Activated CD8-positive, alpha-beta memory T cell treated with anti-CD3 and anti-CD28 coated beads for 36 hours (primary cell): Measurements from ENCODE around the gene ELFN1. TPM values are rescaled to one million over a fixed set of nuclear protein-coding genes. Genes with fewer than 3 reads are reported as not detected.

Experiments used
- CTCF ChIA-PET: fragments of 350-600 bp; sonication (Branson Sonifier 250); formaldehyde crosslinking; loops from one replicate; lab custom pipeline; 2021; ENCODE audit warnings: antibody characterized with exemption; lab: Charles Lee
- POLR2A ChIA-PET: fragments of 350-600 bp; sonication (Branson Sonifier 250); formaldehyde crosslinking; loops from one replicate; lab custom pipeline; 2021; ENCODE audit warnings: antibody characterized with exemption; lab: Charles Lee
- total RNA-seq, 2 experiments: library from RNA; stranded (reverse); gene quantifications; one replicate each; pipeline ENCODE4 v1.2.3, GENCODE V29; 2021

ELFN1 gene
- total RNA-seq, 2 experiments from 2014 or later: 0.17 to 0.27 TPM

DNA sequence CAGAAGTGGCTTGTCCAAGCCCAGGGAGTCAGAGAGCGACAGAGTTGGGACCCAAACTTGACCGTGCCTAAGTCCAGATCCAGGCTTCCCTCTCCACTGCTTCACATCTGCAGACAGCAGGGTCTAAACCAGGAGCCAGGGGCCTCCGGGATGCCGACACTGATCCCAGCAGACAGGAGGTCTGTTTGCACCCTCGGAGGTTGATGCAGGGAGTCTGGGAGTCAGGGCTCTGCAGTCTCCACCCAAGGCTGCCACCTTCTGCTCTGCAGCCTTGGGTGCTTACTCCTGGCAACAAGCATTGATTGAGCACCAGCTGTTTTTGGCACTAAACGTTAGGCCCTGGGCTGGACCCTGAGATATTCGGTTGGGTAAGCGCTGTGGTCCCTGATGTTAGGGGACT, 21.0 kb downstream of the ELFN1 start:
- CTCF ChIA-PET: no interaction called here

DNA sequence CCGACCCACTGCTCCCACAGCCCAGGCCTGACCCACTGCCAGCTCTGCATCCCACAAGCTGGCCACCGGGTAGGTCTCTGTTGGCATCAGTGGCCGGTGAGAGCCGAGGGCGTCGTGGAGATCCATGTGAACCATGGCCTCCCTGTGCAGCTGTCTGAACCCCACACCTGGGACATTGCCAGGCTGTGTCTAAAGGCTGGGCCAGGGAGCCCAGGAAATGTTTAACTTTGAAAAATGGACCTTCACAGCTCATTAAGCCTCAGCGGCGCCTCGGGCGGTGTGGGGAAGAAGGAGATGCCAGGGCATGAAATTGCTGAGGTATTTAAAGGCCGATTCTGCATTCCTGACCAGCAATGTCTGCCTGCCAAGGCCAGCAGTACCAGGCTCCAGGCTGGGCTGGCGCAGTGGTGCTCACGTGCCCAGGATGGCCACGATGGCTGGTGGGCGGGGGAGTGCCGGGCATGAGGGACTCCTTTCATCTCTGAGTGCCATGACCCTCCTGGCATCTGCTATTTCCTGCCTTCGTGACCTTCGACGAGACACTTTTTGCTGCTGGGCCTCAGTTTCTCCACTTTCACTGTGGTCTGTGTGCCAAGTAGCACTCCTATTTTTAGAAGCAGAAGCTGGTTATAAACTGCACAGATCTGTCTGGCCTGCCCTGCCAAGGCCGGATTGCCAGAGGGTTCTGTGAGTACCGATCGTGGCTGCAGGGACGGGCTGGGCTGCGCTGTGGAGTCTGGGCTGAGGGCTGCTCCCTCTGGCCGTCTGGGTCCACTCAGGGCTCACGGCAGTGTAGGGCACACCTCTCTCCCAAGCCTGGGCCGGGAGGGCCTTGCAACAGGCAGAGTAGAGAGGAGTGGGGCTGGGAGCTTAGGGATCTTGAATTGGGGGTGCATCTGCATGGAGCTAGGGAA, 21.8 kb downstream of the ELFN1 start:
- CTCF ChIA-PET: no interaction called here
- POLR2A ChIA-PET: no interaction called here

More for the DNA sequence above, 21.0 kb downstream of the ELFN1 start:
- POLR2A ChIA-PET: no interaction called here

DNA sequence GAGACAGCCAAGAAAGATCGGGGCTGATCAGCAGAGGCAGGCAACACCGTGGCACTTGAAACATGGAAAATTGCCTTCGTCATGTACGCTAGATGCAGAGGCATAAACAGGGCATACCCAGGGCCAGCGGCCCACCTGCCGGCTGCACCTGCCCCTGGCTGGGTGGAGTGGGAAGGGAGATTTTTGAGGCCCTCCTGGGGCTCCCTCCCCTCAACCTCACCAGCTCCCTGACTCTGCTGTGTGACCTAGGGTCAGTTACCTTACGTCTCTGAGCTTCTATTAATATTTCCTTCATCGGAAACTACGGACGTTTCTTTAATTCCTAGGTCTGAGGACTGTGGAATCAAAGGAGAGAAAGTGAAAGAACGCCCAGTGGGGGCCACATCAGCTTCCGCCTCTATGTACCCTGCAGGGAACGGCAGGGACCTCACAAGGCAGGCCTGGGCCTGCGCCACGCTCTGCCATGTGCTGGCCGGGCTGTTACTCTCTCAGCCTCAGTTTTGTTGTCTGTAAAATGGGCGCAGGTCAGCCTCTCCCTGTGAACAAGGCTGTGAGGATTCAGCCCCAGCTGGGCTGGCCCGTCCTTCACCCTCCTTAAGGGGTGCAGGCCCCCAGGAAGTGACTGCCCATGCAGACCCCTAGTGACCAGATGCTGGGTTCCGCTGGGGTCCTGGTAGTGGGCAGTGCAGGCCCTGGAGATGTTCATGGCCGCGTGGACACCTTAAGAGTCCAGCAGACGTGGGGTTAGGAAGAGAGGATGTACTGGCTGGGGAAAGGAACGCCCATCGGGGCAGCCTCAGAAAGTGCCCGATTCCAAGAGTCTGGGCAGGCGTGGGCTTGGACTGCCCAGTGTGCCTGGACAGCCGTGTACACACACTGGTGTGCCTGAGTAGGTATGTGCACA, 22.7 kb downstream of the ELFN1 start:
- POLR2A ChIA-PET: no interaction called here

DNA sequence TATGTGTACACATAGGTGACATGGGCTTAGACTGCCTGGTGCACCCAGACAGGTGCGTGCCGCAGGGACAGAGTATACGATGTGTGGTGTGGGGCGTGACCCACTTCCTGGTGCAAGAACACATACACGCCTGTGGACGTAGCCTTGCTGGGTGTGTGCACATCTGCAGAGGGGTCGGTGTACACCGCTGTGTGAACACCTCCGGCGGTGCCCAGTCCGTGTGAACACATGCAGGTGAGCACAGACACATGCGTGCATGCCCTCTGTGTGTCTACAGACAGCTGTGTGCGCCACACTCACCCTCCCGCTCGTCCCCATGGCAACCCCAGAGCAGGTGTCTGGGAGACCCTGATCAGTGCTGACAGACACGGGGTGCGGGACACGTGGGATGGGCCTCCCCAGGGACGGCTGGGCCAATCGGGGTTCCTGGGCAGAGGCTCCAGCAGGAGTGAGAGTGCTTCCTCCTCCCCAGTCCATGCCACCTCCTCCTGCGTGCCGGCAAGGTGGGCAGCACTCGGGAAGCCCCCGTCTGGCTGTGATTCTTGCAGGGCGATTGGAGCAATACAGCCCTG, 23.4 kb downstream of the ELFN1 start:
- POLR2A ChIA-PET: no interaction called here
- CTCF ChIA-PET: no interaction called here

More for the DNA sequence above, 22.7 kb downstream of the ELFN1 start:
- CTCF ChIA-PET: no interaction called here

DNA sequence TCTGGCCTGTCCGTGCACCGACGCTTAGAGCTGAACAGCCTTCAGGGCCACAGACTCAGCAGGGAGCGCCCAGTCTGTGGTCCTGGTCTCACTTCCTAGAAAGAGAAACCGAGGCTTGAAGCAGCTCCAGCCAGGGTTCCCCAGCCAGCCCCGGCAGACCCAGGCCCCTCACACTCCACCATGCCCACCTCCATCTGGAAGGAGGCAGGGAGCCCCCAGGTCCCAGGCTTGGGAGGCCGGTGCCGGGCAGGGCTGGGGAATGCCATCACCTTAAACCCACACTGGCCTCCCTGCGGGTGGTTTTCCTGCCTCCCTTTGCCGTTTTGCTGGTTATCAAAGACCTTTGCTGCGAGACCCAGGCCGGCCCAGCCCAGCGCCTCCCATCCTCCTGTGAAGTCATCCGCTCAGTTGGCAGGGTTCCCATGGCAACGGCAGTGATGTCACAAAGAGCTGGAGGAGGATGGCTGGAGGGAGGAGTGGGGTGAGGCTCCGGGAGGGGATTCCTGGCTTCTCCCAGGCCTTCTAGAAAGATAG, 24.0 kb downstream of the ELFN1 start:
- POLR2A ChIA-PET: no interaction called here
- CTCF ChIA-PET: no interaction called here

DNA sequence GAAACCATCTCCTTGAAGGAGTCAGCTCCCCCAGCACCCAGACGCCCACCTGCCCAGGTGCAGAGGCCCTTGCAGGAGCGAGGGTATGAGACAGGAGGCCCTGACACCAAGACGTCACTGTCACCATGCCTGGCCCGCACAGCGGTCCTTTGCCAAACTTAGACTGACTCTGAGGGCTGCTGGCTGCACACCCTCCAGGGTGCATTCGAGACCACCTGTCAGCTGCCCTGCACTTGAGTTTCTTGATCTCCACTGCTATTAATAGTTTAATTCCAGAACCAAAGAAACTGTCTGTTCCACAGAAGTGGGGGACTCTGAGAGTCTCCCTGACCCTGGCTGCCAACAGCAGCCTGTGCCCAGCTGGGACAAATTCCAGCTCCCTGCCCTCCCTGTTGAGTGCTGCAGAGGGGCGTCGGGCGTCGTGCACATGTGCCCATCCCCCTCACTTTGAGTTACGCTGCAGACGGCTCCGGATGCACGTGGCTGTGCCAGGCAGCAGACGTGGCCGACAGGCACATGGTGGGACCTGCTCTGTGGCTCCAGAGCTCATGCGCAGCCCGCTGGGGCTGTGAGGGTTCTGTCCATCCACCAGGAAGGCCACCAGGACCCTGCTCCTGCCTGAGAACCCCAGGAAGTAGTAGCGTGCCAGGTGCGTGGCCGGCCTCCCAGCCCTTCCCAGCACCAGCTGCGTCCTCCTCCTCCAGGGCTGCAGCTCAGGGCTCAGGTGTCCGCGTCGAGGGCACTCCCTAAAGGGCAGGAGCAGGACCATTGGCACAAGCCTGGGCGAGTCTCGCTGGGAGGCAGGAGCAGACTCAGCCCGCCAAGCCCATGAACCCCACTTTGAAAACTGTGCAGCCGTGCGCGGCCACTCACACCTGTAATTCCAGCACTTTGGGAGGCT, 24.8 kb downstream of the ELFN1 start:
- ChIA-PET POLR2A (no interaction called here), CTCF (no interaction called here)

DNA sequence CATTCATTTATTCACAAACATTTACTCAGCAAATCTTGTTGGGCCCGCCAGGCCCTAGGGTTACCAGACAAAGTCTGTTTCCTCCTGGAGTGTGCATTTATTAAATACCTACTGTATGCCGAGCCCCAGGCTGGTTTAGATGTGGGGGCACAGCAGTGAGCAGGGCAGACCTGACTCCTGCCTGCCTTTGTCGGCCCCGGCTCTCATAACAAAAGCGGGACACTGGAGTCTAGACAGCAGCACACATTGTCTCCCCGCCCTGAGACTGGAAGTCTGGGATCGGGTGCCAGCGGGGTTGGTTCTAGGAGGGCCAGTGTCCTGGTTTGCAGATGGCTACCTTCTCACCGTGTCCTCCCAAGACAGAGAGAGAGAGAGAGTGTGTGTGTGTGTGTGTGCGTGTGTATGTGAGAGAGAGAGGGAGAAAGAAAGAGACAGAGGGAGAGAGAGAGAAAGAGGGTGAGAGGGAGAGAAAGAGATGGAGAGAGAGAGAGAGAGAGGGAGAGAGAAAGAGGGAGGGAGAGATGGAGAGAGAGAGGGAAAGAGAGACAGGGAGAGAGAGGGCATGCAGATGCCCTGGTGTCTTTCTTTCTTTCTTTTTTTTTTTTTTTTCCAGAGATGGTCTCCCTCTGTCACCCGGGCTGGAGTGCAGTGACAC, 25.9 kb downstream of the ELFN1 start:
- ChIA-PET POLR2A (no interaction called here), CTCF (interaction anchor here (0.7 kb wide), 1 partner anchor 421 kb away, joined by 3 read pairs; no protein-coding TSS in a partner anchor)

DNA sequence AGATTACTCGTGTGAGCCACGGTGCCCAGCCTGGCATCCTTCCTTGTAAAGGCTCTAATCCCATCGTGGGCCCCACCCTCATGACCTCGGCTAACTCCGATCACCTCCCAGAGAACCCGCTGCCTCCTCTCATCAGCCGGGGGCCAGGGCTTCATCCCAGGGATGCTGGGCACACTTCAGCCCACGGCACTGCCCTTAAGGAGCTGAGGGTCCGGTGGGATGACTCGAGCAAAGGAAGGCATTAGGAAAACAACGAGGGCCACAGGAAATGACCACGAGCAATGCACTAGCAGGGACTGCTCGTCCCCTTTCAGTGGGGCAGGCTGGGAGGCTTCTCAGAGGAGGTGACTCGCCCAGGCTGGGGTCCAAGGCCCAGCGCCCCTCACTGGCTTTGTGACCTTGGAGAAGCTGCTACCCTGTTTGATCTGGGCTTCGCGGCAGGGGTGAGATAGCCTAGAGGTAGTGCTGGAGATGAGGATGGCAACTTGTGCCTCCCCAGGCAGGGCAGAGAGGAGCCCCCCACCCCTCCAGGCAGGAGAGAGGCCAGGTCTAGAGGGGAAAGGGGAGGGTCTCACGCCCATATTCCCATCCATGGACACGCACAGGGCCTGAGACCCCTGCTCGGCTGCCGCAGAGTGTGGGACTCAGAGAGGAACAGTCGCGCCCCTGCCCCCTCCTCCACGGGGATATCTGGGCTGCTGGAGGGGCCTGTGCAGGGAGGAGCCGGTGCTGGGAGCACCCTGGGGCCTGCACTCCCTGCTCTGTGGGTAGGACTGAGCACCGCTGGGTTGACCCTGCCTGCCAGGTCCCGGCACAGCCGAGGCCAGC, 26.8 kb downstream of the ELFN1 start:
- POLR2A ChIA-PET: no interaction called here
- CTCF ChIA-PET: interaction anchor here (0.7 kb wide), 1 partner anchor 420 kb away, joined by 3 read pairs; no protein-coding TSS in a partner anchor

DNA sequence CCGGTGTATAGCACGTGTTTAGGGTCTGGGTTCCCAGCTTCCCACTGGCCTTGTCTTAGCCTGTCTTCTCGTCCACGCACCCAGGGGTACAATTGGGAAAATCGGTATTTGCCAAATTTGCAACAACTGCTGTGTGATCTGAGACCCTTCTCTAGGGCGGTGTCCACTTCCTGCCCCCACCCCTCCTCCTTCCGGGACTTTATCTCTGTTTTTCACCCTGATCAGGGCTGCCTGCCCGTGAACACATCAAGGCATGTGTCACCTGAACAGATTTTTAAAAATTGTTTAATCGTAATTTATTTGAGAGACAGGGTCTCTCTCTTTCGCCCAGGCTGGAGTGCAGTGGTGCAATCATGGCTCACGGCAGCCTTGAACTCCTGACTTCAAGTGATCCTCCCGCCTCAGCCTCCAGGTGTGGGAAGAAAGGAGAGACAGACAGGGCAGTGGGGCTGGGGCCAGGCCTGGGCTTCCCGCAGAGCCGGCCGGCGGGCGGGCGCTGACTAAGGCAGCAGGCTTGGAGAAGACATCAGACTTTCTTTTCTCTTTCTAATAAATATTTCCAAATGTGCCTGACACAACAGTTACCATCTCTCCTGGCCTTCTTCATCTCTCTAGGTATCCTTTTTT, 27.5 kb downstream of the ELFN1 start:
- ChIA-PET CTCF (no interaction called here), POLR2A (no interaction called here)

DNA sequence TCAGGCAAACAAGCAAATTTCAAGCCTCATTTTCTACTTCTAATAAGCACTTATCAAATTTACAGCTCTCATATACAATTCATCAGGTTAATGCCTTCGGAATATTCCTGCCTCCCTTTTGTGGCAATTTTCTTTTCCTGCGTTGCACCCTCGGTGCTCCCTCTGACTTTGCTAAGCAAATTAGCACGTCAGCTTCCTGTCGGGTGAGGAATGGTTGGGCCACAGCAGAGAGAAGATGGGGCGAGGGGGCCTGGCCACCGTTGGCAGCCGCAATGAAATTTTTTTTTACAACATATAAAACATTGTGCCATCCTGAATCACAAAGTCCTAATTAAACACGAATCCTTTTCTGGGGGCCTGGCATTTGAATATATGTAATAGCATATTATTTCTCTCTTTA, 28.1 kb downstream of the ELFN1 start:
- ChIA-PET CTCF (interaction anchor here (1.3 kb wide), 1 partner anchor 10 kb away, joined by 3 read pairs; no protein-coding TSS in a partner anchor), POLR2A (no interaction called here)

DNA sequence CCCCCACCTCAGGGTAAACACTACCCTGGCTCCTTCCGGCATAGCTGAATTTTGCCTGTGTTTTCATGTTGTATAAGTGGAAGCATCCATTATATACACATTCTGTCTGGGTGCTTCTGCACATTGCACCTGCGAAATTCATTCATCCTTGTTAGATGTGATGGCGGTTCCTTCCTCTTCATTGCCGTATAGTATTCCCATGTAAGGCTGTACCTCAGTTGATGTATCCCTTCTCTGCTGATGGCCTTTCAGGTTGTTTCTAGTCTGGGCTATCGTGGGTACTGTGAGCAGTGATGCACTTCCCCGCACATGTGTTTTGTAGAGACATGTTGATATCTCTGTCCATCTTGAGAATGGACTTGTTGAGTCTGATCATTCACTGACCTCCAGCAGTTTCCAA, 28.9 kb downstream of the ELFN1 start:
- ChIA-PET POLR2A (no interaction called here), CTCF (interaction anchor here (1.3 kb wide), 1 partner anchor 9 kb away, joined by 3 read pairs; no protein-coding TSS in a partner anchor)

DNA sequence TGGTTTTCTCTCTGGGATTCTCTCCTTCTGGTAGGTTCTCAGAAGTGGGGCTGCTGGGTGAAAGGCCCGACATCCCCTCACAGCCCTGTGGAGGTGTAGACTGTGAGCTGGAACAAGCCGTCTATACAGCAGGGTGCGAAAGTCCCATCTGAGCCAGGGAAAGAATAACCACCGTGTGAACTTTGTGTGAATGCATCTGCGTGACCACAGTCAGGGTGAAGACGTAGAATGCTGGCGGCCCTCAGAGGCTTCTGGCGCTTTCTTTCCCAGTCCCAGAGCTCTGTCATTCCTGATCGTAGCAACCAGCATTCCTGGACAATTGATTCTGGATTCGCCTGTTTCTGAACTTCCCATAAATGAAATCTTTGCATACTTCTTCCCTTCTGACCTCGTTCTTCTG, 30.0 kb downstream of the ELFN1 start:
- ChIA-PET POLR2A (no interaction called here), CTCF (no interaction called here)

DNA sequence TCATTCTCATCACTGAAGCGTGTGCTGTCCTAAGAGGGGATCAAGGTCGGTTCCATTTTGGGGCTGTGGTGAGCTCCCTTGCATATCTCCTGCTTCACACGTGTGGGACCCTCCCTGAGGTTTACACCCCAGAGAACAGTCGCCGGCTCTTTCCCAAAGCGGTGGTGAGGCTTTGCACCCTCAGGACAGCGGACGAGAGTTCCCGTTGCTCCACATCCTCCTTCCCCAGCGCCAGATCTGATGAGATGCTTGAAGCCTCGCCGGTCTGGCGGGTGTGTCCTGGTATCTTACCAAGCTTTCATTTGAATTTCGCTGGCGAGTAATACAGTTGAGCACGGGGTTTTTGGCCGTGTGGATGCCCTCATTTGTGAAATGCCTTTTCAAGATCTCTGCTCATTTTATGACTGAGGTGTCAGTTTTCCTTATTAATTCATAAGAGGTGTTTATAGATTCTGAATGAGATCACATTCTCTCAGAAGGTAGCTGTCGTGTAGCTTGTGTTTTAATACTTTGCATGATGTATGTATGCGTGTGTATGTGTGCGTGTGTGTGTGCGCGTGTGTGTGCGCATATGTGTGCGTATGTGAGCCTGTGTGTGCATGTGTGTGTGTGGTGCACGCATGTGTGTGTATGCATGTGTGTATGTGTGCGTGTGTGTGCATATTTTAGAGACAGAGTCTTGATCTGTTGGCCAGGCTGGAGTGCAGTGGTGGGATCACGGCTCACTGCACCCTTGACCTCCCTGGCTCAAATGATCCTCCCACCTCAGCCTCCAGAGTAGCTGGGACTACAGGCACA, 30.7 kb downstream of the ELFN1 start:
- ChIA-PET CTCF (no interaction called here), POLR2A (no interaction called here)

DNA sequence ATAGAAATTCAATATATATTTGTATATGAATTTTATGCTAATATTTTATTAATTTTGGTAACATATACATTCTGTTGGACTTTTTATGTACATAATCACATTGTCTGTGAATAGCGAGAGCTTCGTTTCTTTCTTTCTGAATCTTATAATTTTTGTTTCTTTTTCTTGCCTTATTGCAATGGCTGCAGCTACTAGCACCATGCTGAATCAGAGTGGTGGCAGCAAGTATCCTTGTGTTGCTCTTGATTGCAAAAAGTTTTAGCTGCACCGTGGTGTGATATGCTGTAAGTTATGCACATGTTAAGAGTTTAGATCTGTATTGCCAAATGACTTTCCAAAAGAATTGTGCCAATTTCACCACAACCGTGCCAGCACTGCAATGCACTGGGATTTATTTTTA, 32.6 kb downstream of the ELFN1 start:
- CTCF ChIA-PET: no interaction called here

DNA sequence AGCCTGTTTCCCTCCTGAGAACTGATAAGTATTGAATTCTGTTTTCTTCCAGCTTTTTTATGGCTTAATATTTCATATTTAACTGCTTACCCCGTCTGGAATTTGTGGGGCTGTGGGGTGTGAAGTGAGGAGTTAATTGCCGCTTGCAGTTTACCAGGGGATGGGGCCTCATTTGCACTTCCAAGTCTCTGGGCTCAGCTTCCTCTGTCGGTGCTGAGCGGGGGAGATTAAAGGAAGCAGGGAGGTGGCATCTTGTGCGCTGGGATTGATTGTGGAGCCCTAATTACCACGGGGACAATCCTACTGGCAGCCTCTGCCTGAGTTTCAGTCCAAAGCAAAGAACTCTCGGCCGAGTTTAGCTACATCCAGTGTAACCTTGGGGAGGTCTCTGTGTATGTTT, 33.4 kb downstream of the ELFN1 start:
- ChIA-PET POLR2A (no interaction called here), CTCF (no interaction called here)

More for the DNA sequence above, 32.6 kb downstream of the ELFN1 start:
- POLR2A ChIA-PET: no interaction called here
